Measurements from ENCODE around the gene APOLD1.
"Not testable (repeated sequence)": the region's sequence is repeated elsewhere in the genome, so short reads cannot be mapped to it uniquely, and the experiment has no call there.

APOLD1 gene

DNA sequence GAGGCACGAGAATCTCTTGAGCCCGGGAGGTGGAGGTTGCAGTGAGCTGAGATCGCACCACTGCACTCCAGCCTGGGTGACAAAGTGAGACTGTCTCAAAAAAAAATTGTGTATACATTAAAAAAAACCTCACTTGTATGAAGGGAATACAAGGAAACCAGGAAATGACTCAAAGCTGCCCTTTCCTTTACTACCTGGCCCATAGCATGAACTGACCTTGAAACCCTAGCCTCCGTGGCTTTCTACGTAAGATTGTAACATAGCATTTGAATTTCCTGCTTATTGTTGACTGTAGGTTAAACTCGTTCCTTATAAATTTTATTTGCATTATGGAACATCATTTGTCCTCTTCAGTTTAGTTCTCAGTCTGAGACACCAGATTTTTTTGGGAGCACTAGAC, 18.6 kb downstream of the APOLD1 start:
- Mint-ChIP-seq H3K27ac (ENCODE audit: low read depth) (no peak overlapping the region), H3K4me1 (peaks cover 38% of the 10 kb centered on the region), H3K27me3 (no peaks in the 10 kb centered on the region), H3K36me3 (ENCODE audit: insufficient read depth) (peaks cover 5% of the 10 kb centered on the region), H3K9me3 (no peaks in the 10 kb centered on the region), H3K4me3 (no peak overlapping the region)
- ATAC-seq (replicated peaks; ENCODE audit: extremely low read depth, poor library complexity, severe bottlenecking): no peak
- DNase-seq (ENCODE audit: low spot score in 2 of 2): no peak

DNA sequence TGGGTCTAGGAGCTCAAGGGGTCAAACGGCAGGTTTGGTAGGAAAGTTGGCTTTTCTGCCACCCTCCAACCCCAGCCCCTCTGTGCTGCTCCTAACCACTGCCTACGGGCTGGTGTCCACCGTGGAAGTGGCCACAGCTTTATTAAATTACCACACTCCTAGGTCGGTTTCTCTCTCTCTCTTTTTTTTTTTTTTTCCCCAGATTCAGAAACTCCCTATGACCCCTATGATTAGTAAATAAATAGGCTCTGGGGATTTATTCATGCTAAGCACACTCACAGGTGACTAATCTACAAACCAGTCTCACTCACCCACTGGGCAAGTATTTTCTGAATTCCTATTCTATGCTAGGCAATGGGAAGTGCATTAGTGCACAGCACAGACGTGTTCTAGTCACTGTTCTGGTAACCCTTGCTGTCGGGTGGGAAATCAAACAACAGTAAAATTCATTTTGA, 19.0 kb downstream of the APOLD1 start:
- H3K27ac Mint-ChIP-seq (ENCODE audit: low read depth): no peak overlapping the region
- DNase-seq (ENCODE audit: low spot score in 2 of 2) (no peak), ATAC-seq (replicated peaks; ENCODE audit: extremely low read depth, poor library complexity, severe bottlenecking) (no peak)
- peaks cover 42% of the 10 kb centered on the region for H3K4me1 Mint-ChIP-seq
- H3K9me3 Mint-ChIP-seq: no peaks in the 10 kb centered on the region
- peaks cover 5% of the 10 kb centered on the region for H3K36me3 Mint-ChIP-seq (ENCODE audit: insufficient read depth)
- H3K4me3 Mint-ChIP-seq: no peak overlapping the region
- no peaks in the 10 kb centered on the region for H3K27me3 Mint-ChIP-seq

DNA sequence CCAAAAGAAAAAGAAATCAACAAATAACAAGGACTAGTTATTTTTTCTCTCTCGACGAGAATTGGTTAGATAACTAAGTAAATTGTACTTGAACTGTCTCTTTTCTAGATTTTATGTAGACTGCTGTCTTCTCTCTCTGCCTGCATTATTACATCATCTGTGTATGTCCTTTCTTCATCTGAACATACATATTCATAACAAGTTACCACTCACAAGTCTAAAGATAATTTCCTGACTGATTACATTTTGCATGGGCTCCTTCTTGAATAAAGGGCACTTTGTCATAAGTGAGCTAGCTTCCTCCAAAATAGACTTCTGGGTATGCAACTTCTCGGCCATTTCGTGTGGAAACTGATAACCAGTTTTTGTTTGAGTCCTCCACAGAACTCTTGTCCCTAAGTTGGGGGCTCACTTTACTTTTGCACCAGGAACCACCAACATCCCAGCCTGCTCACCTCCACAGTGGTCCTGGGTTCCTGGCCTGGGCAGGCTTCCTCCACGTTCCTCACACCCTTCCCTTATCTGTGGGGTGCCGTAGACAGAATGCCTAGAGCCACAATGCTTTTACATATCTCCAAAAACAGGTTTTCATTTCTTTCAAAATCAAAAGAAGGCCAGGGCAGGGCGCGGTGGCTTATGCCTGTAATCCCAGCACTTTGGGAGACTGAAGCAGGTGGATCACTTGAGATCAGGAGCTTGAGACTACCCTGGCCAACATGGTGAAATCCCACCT, 21.5 kb downstream of the APOLD1 start:
- Mint-ChIP-seq H3K36me3 (ENCODE audit: insufficient read depth) (peaks cover 6% of the 10 kb centered on the region), H3K4me1 (peaks cover 42% of the 10 kb centered on the region), H3K9me3 (no peaks in the 10 kb centered on the region), H3K4me3 (no peak overlapping the region), H3K27ac (ENCODE audit: low read depth) (peak overlapping the region; percentile 91), H3K27me3 (no peaks in the 10 kb centered on the region)
- no peak for ATAC-seq (replicated peaks; ENCODE audit: extremely low read depth, poor library complexity, severe bottlenecking)
- no peak for DNase-seq (ENCODE audit: low spot score in 2 of 2)

DNA sequence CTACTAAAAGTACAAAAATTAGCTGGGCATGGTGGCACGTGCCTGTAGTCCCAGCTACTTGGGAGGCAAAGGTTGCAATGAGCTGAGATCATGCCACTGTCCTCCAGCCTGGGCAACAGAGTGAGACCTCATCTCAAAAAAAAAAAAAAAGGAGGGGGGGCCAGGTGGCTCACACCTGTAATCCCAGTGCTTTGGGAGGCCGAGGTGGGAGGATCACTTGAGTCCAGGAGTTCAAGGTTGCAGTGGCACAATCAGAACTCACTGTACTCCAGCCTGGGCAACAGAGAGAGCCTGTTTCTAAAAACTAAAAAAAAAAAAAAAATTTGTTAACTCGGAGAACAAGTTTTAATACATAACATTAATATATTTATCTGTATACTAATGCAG, 22.1 kb downstream of the APOLD1 start:
- DNase-seq (ENCODE audit: low spot score in 2 of 2); H3K4me3 Mint-ChIP-seq; ATAC-seq (replicated peaks; ENCODE audit: extremely low read depth, poor library complexity, severe bottlenecking); H3K9me3 Mint-ChIP-seq; H3K36me3 Mint-ChIP-seq (ENCODE audit: insufficient read depth); H3K27me3 Mint-ChIP-seq: not testable (repeated sequence)
- H3K27ac Mint-ChIP-seq (ENCODE audit: low read depth): peak overlapping the region; percentile 91
- H3K4me1 Mint-ChIP-seq: peaks cover 36% of the 10 kb centered on the region

DNA sequence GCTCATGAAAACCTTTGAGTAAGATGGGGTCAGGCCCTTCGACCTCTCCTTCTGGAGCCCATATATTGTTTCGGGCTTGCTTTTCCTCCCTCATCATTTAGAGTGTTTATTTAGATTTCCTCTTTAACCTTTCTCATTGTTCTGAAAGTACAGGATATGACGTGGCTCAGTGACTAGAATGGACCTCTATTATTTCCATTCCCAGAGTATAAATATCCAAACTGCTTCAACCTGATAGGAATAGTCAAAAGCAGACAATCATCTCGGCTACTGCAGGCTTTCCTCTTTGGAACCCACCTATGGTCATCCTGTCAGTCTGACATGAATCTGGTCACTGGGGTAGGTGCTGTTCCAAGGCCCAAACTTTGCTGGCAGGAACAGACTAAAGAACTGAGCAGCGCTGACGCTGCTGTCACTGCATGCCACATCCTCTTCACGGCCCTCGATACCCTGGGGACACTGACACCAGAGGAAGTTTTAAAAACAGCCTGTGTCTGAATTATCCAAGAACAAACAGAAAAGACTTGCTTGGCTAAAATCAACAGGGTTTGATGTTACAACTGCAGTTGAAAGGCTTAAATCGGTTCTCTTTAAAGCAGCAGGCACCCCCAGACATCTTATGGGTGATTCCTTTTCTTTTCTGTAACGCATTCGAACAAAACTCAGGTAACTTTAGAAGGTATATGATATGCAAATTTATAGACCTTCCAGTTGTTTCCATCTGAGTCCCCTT, 22.7 kb downstream of the APOLD1 start:
- peak; percentile 33 to 62 for DNase-seq (ENCODE audit: low spot score in 2 of 2)
- peak; percentile 90 for ATAC-seq (replicated peaks; ENCODE audit: extremely low read depth, poor library complexity, severe bottlenecking)
- peaks cover 7% of the 10 kb centered on the region for H3K36me3 Mint-ChIP-seq (ENCODE audit: insufficient read depth)
- peak overlapping the region; percentile 47 for H3K4me3 Mint-ChIP-seq
- peak overlapping the region; percentile 91 for H3K27ac Mint-ChIP-seq (ENCODE audit: low read depth)
- H3K4me1 Mint-ChIP-seq: peaks cover 41% of the 10 kb centered on the region
- H3K9me3 Mint-ChIP-seq: no peaks in the 10 kb centered on the region
- H3K27me3 Mint-ChIP-seq: no peaks in the 10 kb centered on the region

DNA sequence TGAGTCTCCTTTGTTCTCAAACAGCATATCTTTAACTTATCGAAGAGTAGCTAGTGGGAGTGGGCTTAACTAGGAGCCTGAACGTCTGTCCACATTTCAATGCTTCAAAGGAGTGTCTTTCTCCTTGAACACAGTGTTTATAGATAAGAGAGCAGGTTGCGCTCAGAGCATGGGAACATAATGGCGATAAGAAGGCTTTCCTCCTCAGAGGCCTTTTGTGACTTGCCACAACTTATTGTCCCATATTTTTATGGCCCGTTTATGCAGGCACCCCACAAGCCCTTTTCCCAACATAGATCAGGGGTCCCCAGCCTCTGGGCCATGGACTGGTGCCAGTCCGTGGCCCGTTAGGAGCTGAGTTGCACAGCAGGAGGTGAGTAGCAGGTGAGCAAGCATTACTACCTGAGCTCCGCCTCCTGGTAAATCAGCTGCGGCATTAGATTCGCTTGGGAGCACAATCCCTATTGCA, 25.1 kb downstream of the APOLD1 start:
- peaks cover 24% of the 10 kb centered on the region for H3K36me3 Mint-ChIP-seq (ENCODE audit: insufficient read depth)
- ATAC-seq (replicated peaks; ENCODE audit: extremely low read depth, poor library complexity, severe bottlenecking) (no peak), DNase-seq (ENCODE audit: low spot score in 2 of 2) (no peak)
- H3K4me1 Mint-ChIP-seq: peaks cover 57% of the 10 kb centered on the region
- H3K4me3 Mint-ChIP-seq: no peak overlapping the region
- no peaks in the 10 kb centered on the region for H3K27me3 Mint-ChIP-seq
- H3K27ac Mint-ChIP-seq (ENCODE audit: low read depth): no peak overlapping the region
- no peaks in the 10 kb centered on the region for H3K9me3 Mint-ChIP-seq

DNA sequence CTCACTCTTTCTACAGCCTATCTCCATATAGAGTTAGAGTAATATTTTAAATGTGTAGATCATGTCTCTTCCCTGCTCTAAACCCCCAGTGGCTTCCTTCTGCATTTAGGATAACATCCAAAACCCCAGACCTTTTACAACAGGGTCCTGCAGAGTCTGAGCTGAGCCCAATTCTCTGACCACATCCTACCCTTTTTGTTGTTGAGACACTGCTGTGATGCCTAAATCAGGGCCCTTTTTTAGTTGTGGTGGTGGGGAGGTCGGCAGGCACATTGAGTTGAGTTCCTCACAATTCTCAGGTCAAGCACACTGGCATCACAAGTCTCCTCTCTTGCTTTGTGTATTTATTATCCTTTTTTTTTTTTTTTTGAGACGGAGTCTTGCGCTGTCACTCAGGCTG, 25.9 kb downstream of the APOLD1 start:
- Mint-ChIP-seq H3K4me1 (peaks cover 60% of the 10 kb centered on the region), H3K36me3 (ENCODE audit: insufficient read depth) (peaks cover 30% of the 10 kb centered on the region), H3K27ac (ENCODE audit: low read depth) (no peak overlapping the region), H3K4me3 (no peak overlapping the region), H3K9me3 (no peaks in the 10 kb centered on the region), H3K27me3 (no peaks in the 10 kb centered on the region)
- DNase-seq (ENCODE audit: low spot score in 2 of 2): no peak
- no peak for ATAC-seq (replicated peaks; ENCODE audit: extremely low read depth, poor library complexity, severe bottlenecking)

DNA sequence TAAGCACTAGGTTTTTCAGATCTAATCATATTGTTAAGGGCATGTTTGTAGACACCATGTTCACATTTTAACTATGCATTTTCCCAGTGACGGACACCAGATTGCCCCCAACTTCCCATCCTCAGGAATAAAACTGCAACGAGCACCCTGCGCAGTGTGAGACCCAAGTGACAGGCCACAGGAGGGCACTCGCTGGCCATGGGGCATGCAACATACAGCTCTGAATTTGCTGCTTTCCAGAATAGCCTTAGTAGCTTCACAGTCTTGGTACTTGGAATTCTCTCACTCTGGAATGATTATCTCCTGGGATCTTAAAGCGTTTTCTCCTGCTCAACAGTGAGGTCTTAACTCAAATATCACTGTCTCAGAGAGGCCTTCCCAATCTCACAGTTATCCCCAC, 26.7 kb downstream of the APOLD1 start:
- H3K4me1 Mint-ChIP-seq: peaks cover 62% of the 10 kb centered on the region
- H3K27ac Mint-ChIP-seq (ENCODE audit: low read depth): no peak overlapping the region
- H3K36me3 Mint-ChIP-seq (ENCODE audit: insufficient read depth): peaks cover 32% of the 10 kb centered on the region
- H3K4me3 Mint-ChIP-seq: no peak overlapping the region
- no peak for ATAC-seq (replicated peaks; ENCODE audit: extremely low read depth, poor library complexity, severe bottlenecking)
- H3K9me3 Mint-ChIP-seq: no peaks in the 10 kb centered on the region
- H3K27me3 Mint-ChIP-seq: no peaks in the 10 kb centered on the region
- no peak for DNase-seq (ENCODE audit: low spot score in 2 of 2)

DNA sequence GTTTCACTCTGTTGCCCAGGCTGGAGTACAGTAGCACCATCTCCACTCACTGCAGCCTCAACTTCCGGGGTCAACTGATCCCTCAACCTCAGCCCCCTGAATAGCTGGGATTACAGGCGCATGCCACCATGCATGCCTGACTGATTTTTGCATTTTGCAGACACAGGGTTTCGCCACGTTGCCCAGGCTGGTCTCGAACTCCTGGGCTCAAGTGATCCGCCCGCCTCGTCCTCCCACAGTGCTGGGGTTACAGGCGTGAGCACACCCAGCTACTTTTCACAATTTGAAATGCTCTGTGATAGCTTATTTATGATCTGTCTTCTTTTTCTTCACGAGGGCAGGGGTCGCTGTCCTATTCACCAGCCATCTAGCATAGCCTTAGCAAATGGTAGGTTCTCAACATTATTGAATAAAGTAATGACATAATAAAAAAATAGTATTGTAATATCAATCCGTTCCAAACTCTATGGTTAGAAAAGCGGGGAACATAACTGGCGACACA, 27.2 kb downstream of the APOLD1 start:
- Mint-ChIP-seq H3K9me3 (no peaks in the 10 kb centered on the region), H3K27me3 (no peaks in the 10 kb centered on the region)
- ATAC-seq (replicated peaks; ENCODE audit: extremely low read depth, poor library complexity, severe bottlenecking): no peak

DNA sequence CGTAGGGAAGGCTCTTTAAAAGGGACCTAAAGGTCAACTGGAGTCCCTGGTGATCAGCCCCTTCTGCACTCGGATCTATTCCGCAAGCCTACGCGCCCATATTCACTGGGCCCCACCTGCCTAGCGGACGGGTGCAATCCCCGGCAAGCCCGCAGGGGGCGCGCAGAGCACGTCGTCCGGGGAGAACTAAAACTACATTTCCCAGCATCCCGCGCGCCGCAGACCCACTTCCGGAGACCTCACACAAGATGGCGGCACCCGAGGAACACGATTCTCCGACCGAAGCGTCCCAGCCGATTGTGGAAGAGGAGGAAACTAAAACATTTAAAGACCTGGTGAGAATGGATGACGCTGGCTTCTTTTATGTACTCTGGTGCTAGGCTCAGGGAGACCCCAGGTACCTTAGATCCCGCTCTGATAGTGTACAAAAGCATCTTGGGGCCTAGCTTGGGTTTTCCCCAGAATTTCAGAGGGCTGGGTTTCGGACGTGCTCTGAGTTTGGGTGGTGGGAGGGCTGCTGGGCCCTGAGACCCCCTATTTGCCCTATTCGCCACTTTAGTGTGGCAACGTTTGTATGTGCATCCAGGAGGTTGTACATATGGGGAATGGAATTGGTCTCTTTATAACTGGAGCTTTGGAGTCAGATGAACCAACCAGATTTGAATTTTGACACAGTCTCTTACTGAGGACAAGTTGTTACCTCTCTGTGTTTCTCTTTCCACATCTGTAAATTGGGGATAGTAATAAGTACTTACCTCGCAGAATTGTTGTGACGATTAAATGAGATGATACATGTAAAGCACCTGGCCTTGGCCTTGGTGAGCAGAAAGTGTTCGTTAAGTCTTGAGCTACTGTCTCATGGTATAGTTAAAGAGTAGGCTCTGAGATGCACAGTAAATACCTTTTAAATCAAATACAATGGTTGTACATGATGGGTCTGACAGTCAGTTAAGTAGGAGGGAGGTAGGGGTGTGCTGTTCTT, 28.0 kb downstream of the APOLD1 start, which contains the start of gene DDX47:
Gene DDX47 (plus strand): TSS at position 227 of the 982 bp plus-strand sequence. CDS start 22 bp downstream, at position 249.
- Mint-ChIP-seq H3K27ac (ENCODE audit: low read depth) (peak within 1 kb of the TSS; percentile 96), H3K9me3 (no peaks in the 10 kb centered on the region), H3K36me3 (ENCODE audit: insufficient read depth) (peaks cover 32% of the 10 kb centered on the region), H3K4me3 (peak within 1 kb of the TSS; percentile 98), H3K27me3 (no peaks in the 10 kb centered on the region), H3K4me1 (peaks cover 54% of the 10 kb centered on the region)
- DNase-seq (ENCODE audit: low spot score in 2 of 2): peak; percentile 93 to 99
- peak; percentile 80 for ATAC-seq (replicated peaks; ENCODE audit: extremely low read depth, poor library complexity, severe bottlenecking)

More for the DNA sequence above, 27.2 kb downstream of the APOLD1 start:
- Mint-ChIP-seq H3K4me1 (peaks cover 60% of the 10 kb centered on the region), H3K27ac (ENCODE audit: low read depth) (peak overlapping the region; percentile 96), H3K36me3 (ENCODE audit: insufficient read depth) (peaks cover 32% of the 10 kb centered on the region), H3K4me3 (peak overlapping the region; percentile 98)
- no peak for DNase-seq (ENCODE audit: low spot score in 2 of 2)

DNA sequence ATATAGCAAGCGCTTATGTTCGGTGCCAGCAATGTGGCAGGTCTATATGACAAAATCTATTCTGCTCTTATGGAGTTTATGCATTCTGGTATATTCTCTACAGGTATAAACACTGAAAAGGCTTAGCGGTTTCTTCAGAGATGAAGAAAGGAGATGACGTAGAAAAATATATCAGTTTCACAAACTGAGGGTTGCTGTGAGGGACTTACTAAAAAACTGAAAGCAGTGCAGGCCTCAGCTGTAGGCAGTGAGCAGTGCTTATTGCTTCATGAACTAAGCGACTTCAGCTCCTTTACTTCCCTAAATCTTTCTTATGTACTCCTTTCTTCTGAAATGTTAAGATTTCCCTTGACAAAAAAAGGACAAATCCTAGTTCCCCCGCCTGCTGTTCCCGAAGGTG, 32.2 kb downstream of the APOLD1 start:
- Mint-ChIP-seq H3K4me3 (no peak overlapping the region), H3K27ac (ENCODE audit: low read depth) (no peak overlapping the region), H3K4me1 (peaks cover 52% of the 10 kb centered on the region), H3K36me3 (ENCODE audit: insufficient read depth) (peaks cover 52% of the 10 kb centered on the region), H3K9me3 (no peaks in the 10 kb centered on the region), H3K27me3 (no peaks in the 10 kb centered on the region)
- ATAC-seq (replicated peaks; ENCODE audit: extremely low read depth, poor library complexity, severe bottlenecking) (no peak), DNase-seq (ENCODE audit: low spot score in 2 of 2) (no peak)

DNA sequence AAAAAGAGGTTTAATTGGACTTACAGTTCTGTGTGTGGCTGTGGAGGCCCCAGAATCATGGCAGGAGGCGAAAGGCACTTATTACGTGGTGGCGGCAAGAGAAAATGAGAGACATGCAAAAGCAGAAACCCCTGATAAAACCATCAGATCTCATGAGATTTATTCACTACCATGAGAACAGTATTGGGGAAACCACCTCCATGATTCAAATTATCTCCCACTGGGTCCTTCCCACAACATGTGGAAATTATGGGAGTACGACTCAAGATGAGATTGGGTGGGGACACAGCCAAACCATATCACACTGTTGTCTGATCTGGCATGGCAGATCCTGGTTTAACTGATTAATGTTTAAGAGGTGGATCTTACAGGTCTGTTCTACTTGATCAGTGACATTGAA, 33.2 kb downstream of the APOLD1 start:
- Mint-ChIP-seq H3K36me3 (ENCODE audit: insufficient read depth) (peaks cover 56% of the 10 kb centered on the region), H3K4me1 (peaks cover 42% of the 10 kb centered on the region), H3K9me3 (no peaks in the 10 kb centered on the region), H3K27ac (ENCODE audit: low read depth) (no peak overlapping the region), H3K27me3 (no peaks in the 10 kb centered on the region), H3K4me3 (no peak overlapping the region)
- no peak for ATAC-seq (replicated peaks; ENCODE audit: extremely low read depth, poor library complexity, severe bottlenecking)
- DNase-seq (ENCODE audit: low spot score in 2 of 2): no peak

Data from central memory CD8-positive, alpha-beta T cell (primary cell).